CD4-positive, CD25-positive, alpha-beta regulatory T cell (primary cell): Measurements from ENCODE around the gene DSP. TPM values are rescaled to one million over a fixed set of nuclear protein-coding genes. Genes with fewer than 3 reads are reported as not detected.

Experiments used
- ATAC-seq, 2 donors: fragments of 150-1000 bp; cut with Tn5 transposase; one replicate each; pipeline ENCODE4 v1.10.0; 2021; ENCODE audit warnings: low read depth in 2 of 2, moderate number of reproducible peaks in 2 of 2, moderate library complexity in 1 of 2
- DNase-seq, 3 donors: peaks; one replicate each; pipeline versions ENCODE4 v3.0.0 to v3.0.0-alpha.2; 2012 to 2022; ENCODE audit warnings: mixed read lengths in 1 of 3
- H3K27ac ChIP-seq: one replicate; pipeline ENCODE4 v1.7.0; 2013; ENCODE audit warnings: mild to moderate bottlenecking, low read length; ENCODE audit not compliant: insufficient read depth, poor library complexity, severe bottlenecking
- H3K27me3 ChIP-seq: one replicate; pipeline ENCODE4 v1.7.0; 2013; ENCODE audit warnings: low read length; ENCODE audit not compliant: control insufficient read depth, insufficient read depth
- H3K36me3 ChIP-seq: one replicate; pipeline ENCODE4 v1.7.0; 2013; ENCODE audit warnings: mild to moderate bottlenecking, low read length, moderate library complexity; ENCODE audit not compliant: control insufficient read depth, insufficient read depth
- H3K4me1 ChIP-seq: 2 replicates; pipeline ENCODE4 v1.7.0; 2013; ENCODE audit warnings: mild to moderate bottlenecking, low read length; ENCODE audit not compliant: insufficient read depth, control insufficient read depth, poor library complexity, severe bottlenecking
- H3K4me3 ChIP-seq: one replicate; pipeline ENCODE4 v1.7.0; 2013; ENCODE audit warnings: low read depth, mild to moderate bottlenecking, low read length, moderate library complexity
- H3K9me3 ChIP-seq, 2 experiments: 1 replicate in 1 of 2; 2 replicates in 1 of 2; pipeline ENCODE4 v1.7.0; 2013; ENCODE audit warnings: low read length in 2 of 2, mild to moderate bottlenecking in 1 of 2, moderate library complexity in 1 of 2; ENCODE audit not compliant: control insufficient read depth in 2 of 2
- H3K27ac Mint-ChIP-seq, 3 donors: one replicate each; pipeline ENCODE4 v1.8.0; 2020 to 2022; ENCODE audit warnings: mild to moderate bottlenecking in 3 of 3, mixed read lengths in 3 of 3, moderate library complexity in 2 of 3
- H3K27me3 Mint-ChIP-seq: one replicate; pipeline ENCODE4 v1.8.0; 2022; ENCODE audit warnings: mild to moderate bottlenecking, mixed read lengths
- H3K36me3 Mint-ChIP-seq: one replicate; pipeline ENCODE4 v1.8.0; 2020; ENCODE audit warnings: mixed read lengths
- H3K4me1 Mint-ChIP-seq, 4 donors: one replicate each; pipeline ENCODE4 v1.8.0; 2020 to 2022; ENCODE audit warnings: mixed read lengths in 4 of 4, mild to moderate bottlenecking in 1 of 4
- H3K4me3 Mint-ChIP-seq, 4 donors: one replicate each; pipeline ENCODE4 v1.8.0; 2020 to 2022; ENCODE audit warnings: mild to moderate bottlenecking in 4 of 4, mixed read lengths in 4 of 4, moderate library complexity in 3 of 4
- H3K9me3 Mint-ChIP-seq, 7 donors: one replicate each; pipeline ENCODE4 v1.8.0; 2020 to 2022; ENCODE audit warnings: mixed read lengths in 7 of 7, mild to moderate bottlenecking in 3 of 7, moderate library complexity in 2 of 7
- polyA plus RNA-seq, 4 donors: library from polyadenylated mRNA; unstranded; fragments of 300-500 nt; fragmentation: Illumina TruSeq; gene quantifications; one replicate each; pipeline ENCODE4 v1.2.3, GENCODE V29; 2021
- total RNA-seq: library from RNA; stranded (reverse); gene quantifications from one replicate; pipeline ENCODE4 v1.2.3, GENCODE V29; 2022

The DSP gene
- total and polyA plus RNA-seq, 5 donors from 2014 or later = 0.06 TPM; not detected in 4

- ATAC-seq (no peak), DNase-seq (no peak)
- Mint-ChIP-seq H3K9me3 (no peaks in the 10 kb centered on the region), H3K4me3 (no peak overlapping the region), H3K27me3 (peaks cover 38% of the 10 kb centered on the region), H3K36me3 (no peaks in the 10 kb centered on the region), H3K4me1 (no peaks in the 10 kb centered on the region), H3K27ac (no peak overlapping the region)
- H3K4me3 ChIP-seq = no peak overlapping the region
- no peaks in the 10 kb centered on the region for H3K9me3 ChIP-seq
- no peak overlapping the region for H3K27ac ChIP-seq
- no peaks in the 10 kb centered on the region for H3K4me1 ChIP-seq
- peaks cover 10% of the 10 kb centered on the region for H3K27me3 ChIP-seq
- no peaks in the 10 kb centered on the region for H3K36me3 ChIP-seq
These were observed 21.3 kb downstream of the DSP start for GRCh38 chr6:7562769-7563168.

GRCh38 chr6:7566107-7566506, 24.6 kb downstream of the DSP start:
- peaks cover 38% of the 10 kb centered on the region for H3K27me3 Mint-ChIP-seq
- Histone ChIP-seq H3K27me3 (peaks cover 17% of the 10 kb centered on the region), H3K27ac (no peak overlapping the region), H3K4me3 (no peak overlapping the region), H3K9me3 (no peaks in the 10 kb centered on the region), H3K36me3 (no peaks in the 10 kb centered on the region), H3K4me1 (no peaks in the 10 kb centered on the region)
- DNase-seq (no peak), ATAC-seq (no peak)
- no peaks in the 10 kb centered on the region for H3K9me3 Mint-ChIP-seq
- H3K4me3 Mint-ChIP-seq = no peak overlapping the region
- no peaks in the 10 kb centered on the region for H3K4me1 Mint-ChIP-seq
- H3K27ac Mint-ChIP-seq = no peak overlapping the region
- no peaks in the 10 kb centered on the region for H3K36me3 Mint-ChIP-seq

- Mint-ChIP-seq H3K9me3 (no peaks in the 10 kb centered on the region), H3K4me1 (no peaks in the 10 kb centered on the region), H3K27ac (no peak overlapping the region), H3K4me3 (no peak overlapping the region), H3K36me3 (no peaks in the 10 kb centered on the region), H3K27me3 (peaks cover 35% of the 10 kb centered on the region)
- no peaks in the 10 kb centered on the region for H3K9me3 ChIP-seq
- H3K4me1 ChIP-seq = no peaks in the 10 kb centered on the region
- peaks cover 16% of the 10 kb centered on the region for H3K27me3 ChIP-seq
- no peak overlapping the region for H3K4me3 ChIP-seq
- ATAC-seq (no peak), DNase-seq (no peak)
- H3K27ac ChIP-seq = no peak overlapping the region
- H3K36me3 ChIP-seq = no peaks in the 10 kb centered on the region
These were observed 25.2 kb downstream of the DSP start for GRCh38 chr6:7566617-7567173.

- no peak overlapping the region for H3K27ac ChIP-seq
- H3K4me3 ChIP-seq = no peak overlapping the region
- ATAC-seq (no peak), DNase-seq (no peak)
- no peaks in the 10 kb centered on the region for H3K4me1 ChIP-seq
- H3K4me3 Mint-ChIP-seq = no peak overlapping the region
- H3K27me3 ChIP-seq = peaks cover 15% of the 10 kb centered on the region
- H3K36me3 Mint-ChIP-seq = no peaks in the 10 kb centered on the region
- H3K27me3 Mint-ChIP-seq = peaks cover 31% of the 10 kb centered on the region
- H3K27ac Mint-ChIP-seq = no peak overlapping the region
- no peaks in the 10 kb centered on the region for H3K36me3 ChIP-seq
- H3K9me3 Mint-ChIP-seq = no peaks in the 10 kb centered on the region
- H3K4me1 Mint-ChIP-seq = no peaks in the 10 kb centered on the region
- no peaks in the 10 kb centered on the region for H3K9me3 ChIP-seq
These were observed 26.6 kb downstream of the DSP start for GRCh38 chr6:7568021-7568420.

- no peaks in the 10 kb centered on the region for H3K4me1 ChIP-seq
- no peak overlapping the region for H3K27ac ChIP-seq
- ATAC-seq (no peak), DNase-seq (no peak)
- Mint-ChIP-seq H3K4me3 (no peak overlapping the region), H3K27me3 (peaks cover 31% of the 10 kb centered on the region), H3K9me3 (no peaks in the 10 kb centered on the region), H3K27ac (no peak overlapping the region), H3K36me3 (no peaks in the 10 kb centered on the region), H3K4me1 (no peaks in the 10 kb centered on the region)
- H3K9me3 ChIP-seq = no peaks in the 10 kb centered on the region
- no peaks in the 10 kb centered on the region for H3K36me3 ChIP-seq
- H3K4me3 ChIP-seq = no peak overlapping the region
- H3K27me3 ChIP-seq = peaks cover 15% of the 10 kb centered on the region
These were observed 27.6 kb downstream of the DSP start for GRCh38 chr6:7569082-7569481.

GRCh38 chr6:7572213-7572943, 30.9 kb downstream of the DSP start:
- no peaks in the 10 kb centered on the region for H3K4me1 Mint-ChIP-seq
- no peak for ATAC-seq
- H3K36me3 ChIP-seq = no peaks in the 10 kb centered on the region

GRCh38 chr6:7574500-7574899, 33.0 kb downstream of the DSP start:
- no peaks in the 10 kb centered on the region for H3K4me1 ChIP-seq
- H3K36me3 Mint-ChIP-seq = no peaks in the 10 kb centered on the region
- no peaks in the 10 kb centered on the region for H3K9me3 ChIP-seq
- H3K9me3 Mint-ChIP-seq = no peaks in the 10 kb centered on the region
- H3K27ac Mint-ChIP-seq = no peak overlapping the region
- H3K27me3 ChIP-seq = peaks cover 27% of the 10 kb centered on the region
- H3K27ac ChIP-seq = no peak overlapping the region
- DNase-seq = no peak
- no peaks in the 10 kb centered on the region for H3K36me3 ChIP-seq
- H3K4me1 Mint-ChIP-seq = no peaks in the 10 kb centered on the region
- H3K27me3 Mint-ChIP-seq = peaks cover 39% of the 10 kb centered on the region
- no peak overlapping the region for H3K4me3 ChIP-seq
- ATAC-seq = no peak
- H3K4me3 Mint-ChIP-seq = no peak overlapping the region

More at GRCh38 chr6:7572213-7572943, 30.9 kb downstream of the DSP start:
- Histone ChIP-seq H3K4me3 (no peak overlapping the region), H3K4me1 (no peaks in the 10 kb centered on the region), H3K27ac (no peak overlapping the region), H3K9me3 (no peaks in the 10 kb centered on the region), H3K27me3 (peaks cover 27% of the 10 kb centered on the region)
- no peak for DNase-seq
- Mint-ChIP-seq H3K27me3 (peaks cover 49% of the 10 kb centered on the region), H3K9me3 (no peaks in the 10 kb centered on the region), H3K27ac (no peak overlapping the region), H3K4me3 (no peak overlapping the region), H3K36me3 (no peaks in the 10 kb centered on the region)

- Histone ChIP-seq H3K27ac (no peak overlapping the region), H3K4me3 (no peak overlapping the region), H3K9me3 (no peaks in the 10 kb centered on the region), H3K36me3 (no peaks in the 10 kb centered on the region), H3K27me3 (peaks cover 35% of the 10 kb centered on the region), H3K4me1 (no peaks in the 10 kb centered on the region)
- DNase-seq (no peak), ATAC-seq (no peak)
- peaks cover 42% of the 10 kb centered on the region for H3K27me3 Mint-ChIP-seq
- H3K9me3 Mint-ChIP-seq = no peaks in the 10 kb centered on the region
- H3K36me3 Mint-ChIP-seq = no peaks in the 10 kb centered on the region
- H3K27ac Mint-ChIP-seq = no peak overlapping the region
- H3K4me1 Mint-ChIP-seq = peaks cover 0 to 5% (median 0%) of the 10 kb centered on the region in 4 donors
- H3K4me3 Mint-ChIP-seq = no peak overlapping the region
These were observed 37.0 kb downstream of the DSP start for GRCh38 chr6:7578516-7578915.
